ENCODE results near the gene GLRA1.

GLRA1 gene

DNA sequence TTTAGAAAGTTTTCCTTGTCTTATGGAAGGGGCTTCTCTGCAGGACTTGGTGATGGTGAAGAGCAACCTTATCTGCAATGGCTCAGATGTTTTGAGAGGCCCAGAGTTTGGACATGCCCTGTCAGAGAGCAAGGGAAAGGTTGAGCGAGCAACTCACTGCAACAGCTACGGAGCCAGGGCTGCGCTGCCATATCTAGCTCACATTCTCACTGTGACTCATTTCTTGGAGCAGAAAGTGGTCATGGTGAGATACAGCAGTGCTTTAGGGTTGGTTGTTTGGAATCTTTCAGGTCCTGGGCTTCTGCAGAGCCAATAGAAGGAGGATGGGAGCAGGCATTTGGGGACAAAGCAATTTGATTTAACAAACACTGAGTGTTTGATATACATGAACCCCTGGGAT is 12.3 kb downstream of the GLRA1 start:
- TF ChIP-seq, protein P1, sequence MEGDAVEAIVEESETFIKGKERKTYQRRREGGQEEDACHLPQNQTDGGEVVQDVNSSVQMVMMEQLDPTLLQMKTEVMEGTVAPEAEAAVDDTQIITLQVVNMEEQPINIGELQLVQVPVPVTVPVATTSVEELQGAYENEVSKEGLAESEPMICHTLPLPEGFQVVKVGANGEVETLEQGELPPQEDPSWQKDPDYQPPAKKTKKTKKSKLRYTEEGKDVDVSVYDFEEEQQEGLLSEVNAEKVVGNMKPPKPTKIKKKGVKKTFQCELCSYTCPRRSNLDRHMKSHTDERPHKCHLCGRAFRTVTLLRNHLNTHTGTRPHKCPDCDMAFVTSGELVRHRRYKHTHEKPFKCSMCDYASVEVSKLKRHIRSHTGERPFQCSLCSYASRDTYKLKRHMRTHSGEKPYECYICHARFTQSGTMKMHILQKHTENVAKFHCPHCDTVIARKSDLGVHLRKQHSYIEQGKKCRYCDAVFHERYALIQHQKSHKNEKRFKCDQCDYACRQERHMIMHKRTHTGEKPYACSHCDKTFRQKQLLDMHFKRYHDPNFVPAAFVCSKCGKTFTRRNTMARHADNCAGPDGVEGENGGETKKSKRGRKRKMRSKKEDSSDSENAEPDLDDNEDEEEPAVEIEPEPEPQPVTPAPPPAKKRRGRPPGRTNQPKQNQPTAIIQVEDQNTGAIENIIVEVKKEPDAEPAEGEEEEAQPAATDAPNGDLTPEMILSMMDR (IDR thresholded peaks at IDR 0.05; ENCODE audit: low read depth, low read length), result no peak
- Histone ChIP-seq H3K4me1 (no peaks in the 10 kb centered on the region), H3K4me3 (ENCODE audit: low read depth, low read length) (no peak overlapping the region), H3K36me3 (no peaks in the 10 kb centered on the region), H3K27me3 (no peaks in the 10 kb centered on the region), H3K9me3 (no peaks in the 10 kb centered on the region)
- no peak for DNase-seq

DNA sequence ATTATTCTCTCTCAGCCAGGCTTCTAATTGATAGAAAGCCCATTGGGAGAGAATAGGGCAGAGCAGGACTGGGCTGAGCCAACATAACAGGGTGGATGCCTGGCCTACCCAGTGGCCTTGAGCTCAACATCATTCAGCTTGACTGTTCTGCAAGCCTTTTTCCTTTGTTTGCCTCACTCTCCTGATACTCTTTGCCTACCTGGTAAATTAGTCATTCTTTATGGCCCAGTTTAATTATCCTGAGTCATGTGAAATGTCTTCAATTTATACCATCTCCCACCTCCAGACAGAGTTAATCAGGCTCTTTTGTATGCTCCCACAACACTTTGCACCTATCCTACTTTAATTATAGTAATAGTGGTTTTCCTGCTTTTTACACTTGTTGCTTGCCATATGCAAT is 13.6 kb downstream of the GLRA1 start:
- H3K9me3 ChIP-seq, result no peaks in the 10 kb centered on the region
- no peak overlapping the region for H3K4me3 ChIP-seq (ENCODE audit: low read depth, low read length)
- TF ChIP-seq, protein P1 (IDR thresholded peaks at IDR 0.05; ENCODE audit: low read depth, low read length), result no peak
- H3K4me1 ChIP-seq, result no peaks in the 10 kb centered on the region
- no peaks in the 10 kb centered on the region for H3K27me3 ChIP-seq
- no peaks in the 10 kb centered on the region for H3K36me3 ChIP-seq
- DNase-seq, result no peak

GRCh38 chr5:151909628-151910027 is 15.0 kb downstream of the GLRA1 start:
- no peaks in the 10 kb centered on the region for H3K4me1 ChIP-seq
- no peak overlapping the region for H3K4me3 ChIP-seq (ENCODE audit: low read depth, low read length)
- TF ChIP-seq, protein P1 (IDR thresholded peaks at IDR 0.05; ENCODE audit: low read depth, low read length), result no peak
- H3K27me3 ChIP-seq, result no peaks in the 10 kb centered on the region
- no peak for DNase-seq
- no peaks in the 10 kb centered on the region for H3K9me3 ChIP-seq
- H3K36me3 ChIP-seq, result no peaks in the 10 kb centered on the region

- Histone ChIP-seq H3K36me3 (no peaks in the 10 kb centered on the region), H3K4me1 (no peaks in the 10 kb centered on the region), H3K9me3 (no peaks in the 10 kb centered on the region), H3K4me3 (ENCODE audit: low read depth, low read length) (no peak overlapping the region), H3K27me3 (no peaks in the 10 kb centered on the region)
- no peak for DNase-seq
- TF ChIP-seq, protein P1 (IDR thresholded peaks at IDR 0.05; ENCODE audit: low read depth, low read length), result no peak
Observed at GRCh38 chr5:151906246-151906645, 18.4 kb downstream of the GLRA1 start.

DNA sequence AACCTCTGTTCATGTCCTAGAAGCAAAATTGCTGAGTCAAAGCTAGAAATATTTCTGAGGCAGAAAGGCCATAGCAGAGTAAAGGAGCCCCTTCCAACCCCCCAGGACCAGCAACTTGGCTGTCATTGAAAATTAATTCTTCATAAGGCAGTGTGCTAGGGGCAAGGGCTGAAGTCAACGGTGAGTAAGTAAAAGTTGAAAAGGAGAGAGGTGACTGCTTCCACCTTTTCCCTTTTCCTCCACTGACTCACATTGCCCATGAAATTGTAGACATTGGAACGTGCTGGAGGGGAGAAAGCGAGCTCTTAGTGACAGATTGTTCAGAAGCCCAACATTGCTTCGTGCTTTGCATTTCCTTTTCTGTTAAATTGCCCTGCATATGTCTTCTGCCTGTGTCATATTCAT is 19.1 kb downstream of the GLRA1 start:
- no peak overlapping the region for H3K4me3 ChIP-seq (ENCODE audit: low read depth, low read length)
- no peaks in the 10 kb centered on the region for H3K9me3 ChIP-seq
- no peak for DNase-seq
- H3K36me3 ChIP-seq, result no peaks in the 10 kb centered on the region
- no peaks in the 10 kb centered on the region for H3K4me1 ChIP-seq
- TF ChIP-seq, protein P1 (IDR thresholded peaks at IDR 0.05; ENCODE audit: low read depth, low read length), result no peak
- no peaks in the 10 kb centered on the region for H3K27me3 ChIP-seq

GRCh38 chr5:151904909-151905308 is 19.7 kb downstream of the GLRA1 start:
- H3K4me1 ChIP-seq, result no peaks in the 10 kb centered on the region
- H3K36me3 ChIP-seq, result no peaks in the 10 kb centered on the region
- DNase-seq, result no peak
- TF ChIP-seq, protein P1 (IDR thresholded peaks at IDR 0.05; ENCODE audit: low read depth, low read length), result no peak
- H3K4me3 ChIP-seq (ENCODE audit: low read depth, low read length), result no peak overlapping the region
- no peaks in the 10 kb centered on the region for H3K27me3 ChIP-seq
- H3K9me3 ChIP-seq, result no peaks in the 10 kb centered on the region
